Testis (tissue), 2 donors: ENCODE results near the gene RAD21L1.

Experiments
- POLR2A ChIP-seq: fragments of 450-650 bp; IDR thresholded peaks from one replicate; pipeline ENCODE4 v1.6.1; 2017; ENCODE audit warnings: antibody characterized with exemption, mild to moderate bottlenecking, moderate library complexity
- TF ChIP-seq, protein P1 (sequence below), 3 experiments: fragments of 450-650 bp in 2 of 3; fragments of 200-600 bp in 1 of 3; sonication (generic) in 1 of 3; IDR thresholded peaks; one replicate each; pipeline ENCODE4 v1.5.1; 2016 to 2019; ENCODE audit warnings: antibody characterized with exemption in 3 of 3, mild to moderate bottlenecking in 2 of 3, moderate library complexity in 1 of 3

- TF ChIP-seq POLR2A: no peak
- TF ChIP-seq, protein P1, sequence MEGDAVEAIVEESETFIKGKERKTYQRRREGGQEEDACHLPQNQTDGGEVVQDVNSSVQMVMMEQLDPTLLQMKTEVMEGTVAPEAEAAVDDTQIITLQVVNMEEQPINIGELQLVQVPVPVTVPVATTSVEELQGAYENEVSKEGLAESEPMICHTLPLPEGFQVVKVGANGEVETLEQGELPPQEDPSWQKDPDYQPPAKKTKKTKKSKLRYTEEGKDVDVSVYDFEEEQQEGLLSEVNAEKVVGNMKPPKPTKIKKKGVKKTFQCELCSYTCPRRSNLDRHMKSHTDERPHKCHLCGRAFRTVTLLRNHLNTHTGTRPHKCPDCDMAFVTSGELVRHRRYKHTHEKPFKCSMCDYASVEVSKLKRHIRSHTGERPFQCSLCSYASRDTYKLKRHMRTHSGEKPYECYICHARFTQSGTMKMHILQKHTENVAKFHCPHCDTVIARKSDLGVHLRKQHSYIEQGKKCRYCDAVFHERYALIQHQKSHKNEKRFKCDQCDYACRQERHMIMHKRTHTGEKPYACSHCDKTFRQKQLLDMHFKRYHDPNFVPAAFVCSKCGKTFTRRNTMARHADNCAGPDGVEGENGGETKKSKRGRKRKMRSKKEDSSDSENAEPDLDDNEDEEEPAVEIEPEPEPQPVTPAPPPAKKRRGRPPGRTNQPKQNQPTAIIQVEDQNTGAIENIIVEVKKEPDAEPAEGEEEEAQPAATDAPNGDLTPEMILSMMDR (IDR thresholded peaks at IDR 0.05): no peak
These were observed 14.7 kb downstream of the RAD21L1 start for GRCh38 chr20:1240549-1240948.
